ENCODE measurements around the gene FCN1.

DNA sequence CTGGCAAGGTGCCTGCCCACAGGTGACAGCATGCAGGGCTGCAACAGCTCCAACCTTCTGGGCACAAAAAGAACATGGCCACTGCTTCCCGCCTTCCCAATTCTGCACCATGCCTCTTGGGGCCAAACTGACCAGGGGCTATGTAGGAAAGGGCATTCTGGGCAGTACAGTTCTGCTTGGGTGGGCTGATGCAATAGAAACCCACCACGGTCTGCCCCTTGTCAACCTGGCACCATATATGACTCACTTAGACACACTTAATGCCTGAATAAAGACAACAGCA lies 40.2 kb upstream of the FCN1 start:
- no peak for TF ChIP-seq CTCF (IDR thresholded peaks at IDR 0.05)
- no peak for TF ChIP-seq POLR2A (IDR thresholded peaks at IDR 0.05)

All from testis (tissue), 2 donors.